Astrocyte of the cerebellum (primary cell): ENCODE data around the gene MARCKS.

Experiments
- DNase-seq: peaks from one replicate; pipeline ENCODE4 v3.0.0-alpha.2; 2011; ENCODE audit warnings: low read depth
- H3K4me3 ChIP-seq: 2 replicates; pipeline ENCODE4 v1.5.1; 2011; ENCODE audit warnings: mild to moderate bottlenecking, low read depth, low read length, moderate library complexity
- CTCF ChIP-seq: IDR thresholded peaks from 2 replicates; pipeline ENCODE4 v1.5.1; 2012; ENCODE audit warnings: low read length, low read depth, moderate library complexity, mild to moderate bottlenecking; ENCODE audit errors: missing control alignments
- in situ Hi-C: cut with HindIII; loops from 2 replicates; pipeline ENCODE4 v1.10.0; 2017; ENCODE audit warnings: low sequenced_read_pairs

The MARCKS gene

GRCh38 chr6:113821445-113821844, 35.7 kb upstream of the MARCKS start:
- no peak for TF ChIP-seq CTCF
- in situ Hi-C loops, result no loop called here
- H3K4me3 ChIP-seq, result no peak overlapping the region
- no peak for DNase-seq

- TF ChIP-seq CTCF, result no peak
- in situ Hi-C loops, result no loop called here
- no peak overlapping the region for H3K4me3 ChIP-seq
- DNase-seq, result no peak
These were observed 33.2 kb upstream of the MARCKS start for GRCh38 chr6:113823916-113824315.

GRCh38 chr6:113824411-113824810, 32.7 kb upstream of the MARCKS start:
- in situ Hi-C loops, result no loop called here
- DNase-seq, result peak; percentile 76
- TF ChIP-seq CTCF, result no peak
- no peak overlapping the region for H3K4me3 ChIP-seq

GRCh38 chr6:113824866-113825265, 32.3 kb upstream of the MARCKS start:
- in situ Hi-C loops, result no loop called here
- no peak for TF ChIP-seq CTCF
- no peak overlapping the region for H3K4me3 ChIP-seq
- no peak for DNase-seq

- DNase-seq, result peak; percentile 97
- in situ Hi-C loops, result no loop called here
- TF ChIP-seq CTCF, result no peak
- H3K4me3 ChIP-seq, result no peak overlapping the region
These were observed 31.4 kb upstream of the MARCKS start for GRCh38 chr6:113825781-113826180.

- TF ChIP-seq CTCF, result no peak
- H3K4me3 ChIP-seq, result no peak overlapping the region
- DNase-seq, result no peak
- in situ Hi-C loops, result no loop called here
These were observed 28.0 kb upstream of the MARCKS start for GRCh38 chr6:113828984-113829695.

GRCh38 chr6:113829696-113830045, 27.5 kb upstream of the MARCKS start:
- in situ Hi-C loops, result no loop called here
- TF ChIP-seq CTCF, result no peak
- DNase-seq, result peak; percentile 93
- H3K4me3 ChIP-seq, result no peak overlapping the region
